ENCODE data around the gene PTGR3. TPM values are rescaled to one million over a fixed set of nuclear protein-coding genes. Genes with fewer than 3 reads are reported as not detected.

Gene PTGR3
- total and polyA plus RNA-seq, 8 donors = 9.9 to 45.5 (median 15.7) TPM

GRCh38 chr18:75209951-75210258, 966 bp upstream of the PTGR3 start:
- Histone ChIP-seq H3K9me3 (no peaks in the 10 kb centered on the region), H3K36me3 (no peaks in the 10 kb centered on the region), H3K4me1 (peaks cover 43 to 65% (median 57%) of the 10 kb centered on the region in 4 donors), H3K27ac (peak overlapping the region; percentile 96 to 99 (median 98)), H3K27me3 (peaks cover 0 to 2% (median 0%) of the 10 kb centered on the region in 3 donors), H3K4me3 (peak overlapping the region; percentile 80 to 97 (median 89))
- TF ChIP-seq EP300 (IDR thresholded peaks at IDR 0.05) = no peak
- no peak for TF ChIP-seq CTCF (IDR thresholded peaks at IDR 0.05)
- no peak for TF ChIP-seq POLR2A (IDR thresholded peaks at IDR 0.05)
- TF ChIP-seq POLR2AphosphoS5 (IDR thresholded peaks at IDR 0.05) = no peak
- no peak for DNase-seq
- intact Hi-C loops (cut with DNase I; ENCODE audit: low total_unique reads) = no loop called here
- 0 to 3% (median 1%) methylated on average over 8 of the region's 8 CpGs for WGBS, 5 donors

DNA sequence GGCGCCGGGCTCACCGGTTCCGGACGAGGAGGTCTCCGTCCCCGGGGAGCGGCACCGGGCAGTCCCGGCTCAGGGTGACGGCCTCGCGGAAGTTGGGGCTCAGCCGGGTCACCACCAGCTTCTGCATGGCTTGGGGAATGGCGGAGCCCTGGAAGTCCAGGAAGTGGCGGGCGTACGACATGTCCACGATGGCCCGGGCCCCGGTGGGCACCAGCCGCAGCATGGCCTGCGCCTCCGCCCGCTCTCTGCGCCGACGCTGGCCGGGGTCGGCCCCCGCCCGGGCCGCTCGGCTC, 157 bp downstream of the PTGR3 start:
- 0 to 7% (median 0%) methylated on average over 3 to 34 of the region's 34 CpGs; no CpG with 5 or more reads in 1 of the 5 donors for WGBS, 5 donors
- Histone ChIP-seq H3K36me3 (no peaks in the 10 kb centered on the region), H3K4me1 (peaks cover 42 to 65% (median 59%) of the 10 kb centered on the region in 4 donors), H3K27me3 (peaks cover 0 to 7% (median 0%) of the 10 kb centered on the region in 3 donors), H3K9me3 (no peaks in the 10 kb centered on the region), H3K27ac (peak overlapping the region; percentile 96 to 99 (median 98)), H3K4me3 (peak overlapping the region; percentile 80 to 97 (median 89))
- no peak for TF ChIP-seq POLR2AphosphoS5 (IDR thresholded peaks at IDR 0.05)
- no peak for TF ChIP-seq POLR2A (IDR thresholded peaks at IDR 0.05)
- no peak for TF ChIP-seq EP300 (IDR thresholded peaks at IDR 0.05)
- TF ChIP-seq CTCF (IDR thresholded peaks at IDR 0.05) = no peak
- intact Hi-C loops (cut with DNase I; ENCODE audit: low total_unique reads) = no loop called here
- peak in 1 of 2 donors; percentile 45 for DNase-seq

DNA sequence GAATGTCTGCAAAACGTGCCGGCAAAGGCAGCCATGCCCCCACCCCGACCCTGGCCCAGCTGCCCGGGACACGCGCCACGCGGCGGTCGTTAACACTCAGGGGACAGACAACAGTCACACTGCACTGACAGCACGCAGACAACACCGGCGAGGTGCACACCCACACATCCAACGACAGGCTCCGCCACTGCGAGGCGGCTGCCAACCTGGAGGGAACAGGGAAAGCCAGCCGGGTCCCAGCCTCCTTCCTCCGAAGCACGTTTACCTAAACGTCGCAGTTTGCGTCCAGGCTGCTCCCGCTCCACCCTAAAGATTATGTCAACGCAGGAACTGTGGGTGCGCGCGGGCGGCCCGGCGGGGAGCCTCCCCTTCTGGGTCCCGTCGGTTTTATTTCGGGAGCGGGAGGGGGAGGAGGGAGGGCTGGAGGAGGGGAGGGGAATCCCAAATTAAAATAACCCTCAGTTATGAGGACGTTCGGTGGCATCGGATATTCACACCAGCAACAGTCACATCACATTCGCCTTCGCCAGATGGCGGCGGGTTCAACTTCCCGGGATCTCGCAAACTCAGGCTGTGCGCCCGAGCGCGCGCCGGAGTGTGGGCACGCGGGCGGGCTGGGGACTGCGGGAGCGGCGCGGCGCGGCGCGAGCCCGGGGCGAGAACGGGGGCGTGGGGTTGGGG, 644 bp downstream of the PTGR3 start:
- H3K36me3 ChIP-seq = no peaks in the 10 kb centered on the region
- peaks cover 41 to 65% (median 57%) of the 10 kb centered on the region in 4 donors for H3K4me1 ChIP-seq
- peaks cover 0 to 7% (median 0%) of the 10 kb centered on the region in 3 donors for H3K27me3 ChIP-seq
- WGBS, 5 donors = 0 to 1% (median 1%) methylated on average over 36 to 65 of the region's 65 CpGs
- DNase-seq = peak; percentile 52 to 83
- H3K27ac ChIP-seq = peak overlapping the region; percentile 96 to 99 (median 98)
- intact Hi-C loops (cut with DNase I; ENCODE audit: low total_unique reads) = no loop called here
- H3K9me3 ChIP-seq = no peaks in the 10 kb centered on the region
- peak overlapping the region; percentile 80 to 97 (median 89) for H3K4me3 ChIP-seq
- TF ChIP-seq POLR2AphosphoS5 (IDR thresholded peaks at IDR 0.05) (no peak), POLR2A (IDR thresholded peaks at IDR 0.05) (no peak)

GRCh38 chr18:75207310-75208154, 1.4 kb downstream of the PTGR3 start:
- TF ChIP-seq CTCF (IDR thresholded peaks at IDR 0.05) (no peak), EP300 (IDR thresholded peaks at IDR 0.05) (no peak), POLR2AphosphoS5 (IDR thresholded peaks at IDR 0.05) (no peak), POLR2A (IDR thresholded peaks at IDR 0.05) (no peak)
- peak overlapping the region; percentile 96 to 99 (median 98) for H3K27ac ChIP-seq
- WGBS, 5 donors = 4 to 9% (median 7%) methylated on average over 26 of the region's 26 CpGs
- peaks cover 0 to 7% (median 0%) of the 10 kb centered on the region in 3 donors for H3K27me3 ChIP-seq
- H3K9me3 ChIP-seq = no peaks in the 10 kb centered on the region
- no peaks in the 10 kb centered on the region for H3K36me3 ChIP-seq
- H3K4me3 ChIP-seq = peak overlapping the region; percentile 80 to 97 (median 89)
- peak in 1 of 2 donors; percentile 56 for DNase-seq
- peaks cover 41 to 65% (median 54%) of the 10 kb centered on the region in 4 donors for H3K4me1 ChIP-seq
- intact Hi-C loops (cut with DNase I; ENCODE audit: low total_unique reads) = no loop called here
